Measurements from ENCODE around the gene TMEM132E.

Gene TMEM132E

GRCh38 chr17:34589120-34589965, 10.0 kb downstream of the TMEM132E start:
- Histone ChIP-seq H3K4me3 (replicated peaks; ENCODE audit: insufficient read depth, low read length) (no peak overlapping the region), H3K27me3 (ENCODE audit: insufficient read depth, poor library complexity, severe bottlenecking) (peaks cover 22% of the 10 kb centered on the region), H3K27ac (replicated peaks) (no peak overlapping the region)
- no peak for DNase-seq (ENCODE audit: low read depth in 1 of 2, low spot score in 1 of 2)
- TF ChIP-seq SPI1 (IDR thresholded peaks at IDR 0.05; ENCODE audit: borderline replicate concordance, low read depth) (no peak), CTCF (IDR thresholded peaks at IDR 0.05; ENCODE audit: insufficient read depth, low read length) (no peak), POLR2AphosphoS5 (IDR thresholded peaks at IDR 0.05; ENCODE audit: low read depth) (no peak), GABPA (IDR thresholded peaks at IDR 0.05; ENCODE audit: low read depth) (no peak)
- TF ChIP-seq, protein P1, sequence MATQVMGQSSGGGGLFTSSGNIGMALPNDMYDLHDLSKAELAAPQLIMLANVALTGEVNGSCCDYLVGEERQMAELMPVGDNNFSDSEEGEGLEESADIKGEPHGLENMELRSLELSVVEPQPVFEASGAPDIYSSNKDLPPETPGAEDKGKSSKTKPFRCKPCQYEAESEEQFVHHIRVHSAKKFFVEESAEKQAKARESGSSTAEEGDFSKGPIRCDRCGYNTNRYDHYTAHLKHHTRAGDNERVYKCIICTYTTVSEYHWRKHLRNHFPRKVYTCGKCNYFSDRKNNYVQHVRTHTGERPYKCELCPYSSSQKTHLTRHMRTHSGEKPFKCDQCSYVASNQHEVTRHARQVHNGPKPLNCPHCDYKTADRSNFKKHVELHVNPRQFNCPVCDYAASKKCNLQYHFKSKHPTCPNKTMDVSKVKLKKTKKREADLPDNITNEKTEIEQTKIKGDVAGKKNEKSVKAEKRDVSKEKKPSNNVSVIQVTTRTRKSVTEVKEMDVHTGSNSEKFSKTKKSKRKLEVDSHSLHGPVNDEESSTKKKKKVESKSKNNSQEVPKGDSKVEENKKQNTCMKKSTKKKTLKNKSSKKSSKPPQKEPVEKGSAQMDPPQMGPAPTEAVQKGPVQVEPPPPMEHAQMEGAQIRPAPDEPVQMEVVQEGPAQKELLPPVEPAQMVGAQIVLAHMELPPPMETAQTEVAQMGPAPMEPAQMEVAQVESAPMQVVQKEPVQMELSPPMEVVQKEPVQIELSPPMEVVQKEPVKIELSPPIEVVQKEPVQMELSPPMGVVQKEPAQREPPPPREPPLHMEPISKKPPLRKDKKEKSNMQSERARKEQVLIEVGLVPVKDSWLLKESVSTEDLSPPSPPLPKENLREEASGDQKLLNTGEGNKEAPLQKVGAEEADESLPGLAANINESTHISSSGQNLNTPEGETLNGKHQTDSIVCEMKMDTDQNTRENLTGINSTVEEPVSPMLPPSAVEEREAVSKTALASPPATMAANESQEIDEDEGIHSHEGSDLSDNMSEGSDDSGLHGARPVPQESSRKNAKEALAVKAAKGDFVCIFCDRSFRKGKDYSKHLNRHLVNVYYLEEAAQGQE (IDR thresholded peaks at IDR 0.05; ENCODE audit: insufficient replicate concordance, low read depth): no peak

GRCh38 chr17:34592002-34592401, 12.6 kb downstream of the TMEM132E start:
- H3K27ac ChIP-seq (replicated peaks): no peak overlapping the region
- DNase-seq (ENCODE audit: low read depth in 1 of 2, low spot score in 1 of 2): no peak
- H3K4me3 ChIP-seq (replicated peaks; ENCODE audit: insufficient read depth, low read length): no peak overlapping the region
- H3K27me3 ChIP-seq (ENCODE audit: insufficient read depth, poor library complexity, severe bottlenecking): peaks cover 15% of the 10 kb centered on the region
- TF ChIP-seq POLR2AphosphoS5 (IDR thresholded peaks at IDR 0.05; ENCODE audit: low read depth) (no peak), CTCF (IDR thresholded peaks at IDR 0.05; ENCODE audit: insufficient read depth, low read length) (no peak), SPI1 (IDR thresholded peaks at IDR 0.05; ENCODE audit: borderline replicate concordance, low read depth) (no peak), GABPA (IDR thresholded peaks at IDR 0.05; ENCODE audit: low read depth) (no peak)
- TF ChIP-seq, protein P1 (IDR thresholded peaks at IDR 0.05; ENCODE audit: insufficient replicate concordance, low read depth): no peak

- Histone ChIP-seq H3K27ac (replicated peaks) (no peak overlapping the region), H3K4me3 (replicated peaks; ENCODE audit: insufficient read depth, low read length) (no peak overlapping the region), H3K27me3 (ENCODE audit: insufficient read depth, poor library complexity, severe bottlenecking) (peaks cover 9% of the 10 kb centered on the region)
- no peak for TF ChIP-seq SPI1 (IDR thresholded peaks at IDR 0.05; ENCODE audit: borderline replicate concordance, low read depth)
- TF ChIP-seq CTCF (IDR thresholded peaks at IDR 0.05; ENCODE audit: insufficient read depth, low read length): no peak
- no peak for TF ChIP-seq GABPA (IDR thresholded peaks at IDR 0.05; ENCODE audit: low read depth)
- TF ChIP-seq, protein P1 (IDR thresholded peaks at IDR 0.05; ENCODE audit: insufficient replicate concordance, low read depth): no peak
- TF ChIP-seq POLR2AphosphoS5 (IDR thresholded peaks at IDR 0.05; ENCODE audit: low read depth): no peak
- DNase-seq (ENCODE audit: low read depth in 1 of 2, low spot score in 1 of 2): no peak
Measured at GRCh38 chr17:34596920-34597319, 17.5 kb downstream of the TMEM132E start.

All from HL-60 (cell line).